Smooth muscle cell (in vitro differentiated cells): ENCODE data around the gene LINGO1. TPM values are rescaled to one million over a fixed set of nuclear protein-coding genes. Genes with fewer than 3 reads are reported as not detected.

Experiments
- DNase-seq: peaks from one replicate; lab custom pipeline; 2025; ENCODE audit not compliant: unreplicated experiment; lab: John Stamatoyannopoulos, UW
- H2AFZ ChIP-seq: fragments of 200-600 bp; sonication (generic); 2 replicates; pipeline ENCODE4 v1.6.0; 2016; ENCODE audit warnings: antibody characterized with exemption, low read depth, mild to moderate bottlenecking
- H3F3A ChIP-seq: fragments of 200-600 bp; sonication (generic); 2 replicates; pipeline ENCODE4 v1.6.0; 2017; ENCODE audit warnings: antibody characterized with exemption, low read depth
- H3K27ac ChIP-seq: fragments of 200-600 bp; sonication (generic); 2 replicates; pipeline ENCODE4 v1.5.1; 2016; ENCODE audit warnings: low read depth, mild to moderate bottlenecking
- H3K27me3 ChIP-seq: fragments of 200-600 bp; sonication (generic); 2 replicates; pipeline ENCODE4 v1.6.1; 2016; ENCODE audit warnings: low read depth, mild to moderate bottlenecking
- H3K36me3 ChIP-seq: fragments of 200-600 bp; sonication (generic); 2 replicates; pipeline ENCODE4 v1.5.1; 2016; ENCODE audit warnings: low read depth
- H3K4me1 ChIP-seq: fragments of 200-600 bp; sonication (generic); 2 replicates; pipeline ENCODE4 v1.5.1; 2016; ENCODE audit warnings: low read depth
- H3K4me2 ChIP-seq: fragments of 200-600 bp; sonication (generic); 2 replicates; pipeline ENCODE4 v1.6.0; 2016; ENCODE audit warnings: mild to moderate bottlenecking
- H3K4me3 ChIP-seq: fragments of 200-600 bp; sonication (generic); 2 replicates; pipeline ENCODE4 v1.5.1; 2016; ENCODE audit warnings: mild to moderate bottlenecking
- H3K79me2 ChIP-seq: fragments of 200-600 bp; sonication (generic); 2 replicates; pipeline ENCODE4 v1.6.0; 2016; ENCODE audit warnings: low read depth, mild to moderate bottlenecking
- H3K9ac ChIP-seq: fragments of 200-600 bp; sonication (generic); 2 replicates; pipeline ENCODE4 v1.6.0; 2016; ENCODE audit warnings: low read depth
- H3K9me3 ChIP-seq: fragments of 200-600 bp; sonication (generic); replicated peaks from 2 replicates; pipeline ENCODE4 v1.5.1; 2016; ENCODE audit warnings: low read depth
- H4K20me1 ChIP-seq: fragments of 200-600 bp; sonication (generic); 2 replicates; pipeline ENCODE4 v1.6.0; 2016; ENCODE audit warnings: low read depth
- CTCF ChIP-seq: fragments of 200-600 bp; sonication (generic); IDR thresholded peaks from 2 replicates; pipeline ENCODE4 v1.5.1; 2017; ENCODE audit warnings: borderline replicate concordance, mild to moderate bottlenecking, antibody characterized with exemption; ENCODE audit not compliant: insufficient read depth, poor library complexity, severe bottlenecking
- WGBS: methylation state at CpG from one replicate; pipeline ENCODE4 v1.1.7; 2016; ENCODE audit warnings: low lambda C conversion rate; 5-methylcytosine and 5-hydroxymethylcytosine counted together
- polyA plus RNA-seq: library from polyadenylated mRNA; unstranded; fragments of >200 nt; fragmentation: Nextera tagmentation; extraction: Ambion mirVana; gene quantifications from 2 replicates; pipeline ENCODE4 v1.2.1, GENCODE V29; 2016
- total RNA-seq: library from RNA; depleted of rRNA; stranded (reverse); fragments of >200 nt; gene quantifications from 2 replicates; pipeline ENCODE4 v1.2.3, GENCODE V29; 2014

LINGO1 gene
- total and polyA plus RNA-seq, 2 experiments from 2014 or later, result 3.5 to 13.4 TPM

GRCh38 chr15:77566092-77566491, 66.6 kb downstream of the LINGO1 start:
- Histone ChIP-seq H3K4me2 (no peak overlapping the region), H3K9ac (no peak overlapping the region), H2AFZ (no peak overlapping the region), H4K20me1 (no peaks in the 10 kb centered on the region), H3K79me2 (no peaks in the 10 kb centered on the region), H3K9me3 (no peaks in the 10 kb centered on the region), H3K4me1 (peaks cover 20% of the 10 kb centered on the region), H3F3A (peaks cover 6% of the 10 kb centered on the region), H3K27me3 (no peaks in the 10 kb centered on the region), H3K4me3 (no peak overlapping the region), H3K36me3 (no peaks in the 10 kb centered on the region), H3K27ac (no peak overlapping the region)
- WGBS, result 85% methylated on average over 4 of the region's 4 CpGs
- DNase-seq, result no peak
- TF ChIP-seq CTCF, result no peak

- Histone ChIP-seq H3K9me3 (no peaks in the 10 kb centered on the region), H3K79me2 (no peaks in the 10 kb centered on the region), H3K4me1 (peaks cover 20% of the 10 kb centered on the region), H3K9ac (no peak overlapping the region), H4K20me1 (no peaks in the 10 kb centered on the region), H2AFZ (no peak overlapping the region), H3K4me3 (no peak overlapping the region), H3K27ac (no peak overlapping the region), H3F3A (peaks cover 6% of the 10 kb centered on the region), H3K27me3 (no peaks in the 10 kb centered on the region), H3K4me2 (no peak overlapping the region), H3K36me3 (no peaks in the 10 kb centered on the region)
- no peak for TF ChIP-seq CTCF
- WGBS, result 75% methylated on average over 25 of the region's 25 CpGs
- no peak for DNase-seq
Observed at GRCh38 chr15:77565378-77565915, 67.3 kb downstream of the LINGO1 start.

GRCh38 chr15:77564938-77565337, 67.8 kb downstream of the LINGO1 start:
- Histone ChIP-seq H3K27ac (no peak overlapping the region), H3K4me2 (no peak overlapping the region), H3K4me1 (peaks cover 20% of the 10 kb centered on the region), H3K36me3 (no peaks in the 10 kb centered on the region), H3F3A (peaks cover 6% of the 10 kb centered on the region), H2AFZ (no peak overlapping the region), H4K20me1 (no peaks in the 10 kb centered on the region), H3K79me2 (no peaks in the 10 kb centered on the region), H3K9ac (no peak overlapping the region), H3K9me3 (no peaks in the 10 kb centered on the region), H3K27me3 (no peaks in the 10 kb centered on the region), H3K4me3 (no peak overlapping the region)
- no peak for TF ChIP-seq CTCF
- DNase-seq, result no peak
- WGBS, result 79% methylated on average over 9 of the region's 9 CpGs

GRCh38 chr15:77564341-77564740, 68.4 kb downstream of the LINGO1 start:
- Histone ChIP-seq H3K27ac (no peak overlapping the region), H3K79me2 (no peaks in the 10 kb centered on the region), H4K20me1 (no peaks in the 10 kb centered on the region), H2AFZ (no peak overlapping the region), H3K27me3 (no peaks in the 10 kb centered on the region), H3K4me1 (peaks cover 16% of the 10 kb centered on the region), H3F3A (peaks cover 6% of the 10 kb centered on the region), H3K36me3 (no peaks in the 10 kb centered on the region), H3K9ac (no peak overlapping the region), H3K9me3 (no peaks in the 10 kb centered on the region), H3K4me3 (no peak overlapping the region), H3K4me2 (no peak overlapping the region)
- TF ChIP-seq CTCF, result no peak
- 87% methylated on average over 3 of the region's 3 CpGs for WGBS
- DNase-seq, result no peak
